ENCODE results near the gene ADPGK.

- TF ChIP-seq, protein P1, sequence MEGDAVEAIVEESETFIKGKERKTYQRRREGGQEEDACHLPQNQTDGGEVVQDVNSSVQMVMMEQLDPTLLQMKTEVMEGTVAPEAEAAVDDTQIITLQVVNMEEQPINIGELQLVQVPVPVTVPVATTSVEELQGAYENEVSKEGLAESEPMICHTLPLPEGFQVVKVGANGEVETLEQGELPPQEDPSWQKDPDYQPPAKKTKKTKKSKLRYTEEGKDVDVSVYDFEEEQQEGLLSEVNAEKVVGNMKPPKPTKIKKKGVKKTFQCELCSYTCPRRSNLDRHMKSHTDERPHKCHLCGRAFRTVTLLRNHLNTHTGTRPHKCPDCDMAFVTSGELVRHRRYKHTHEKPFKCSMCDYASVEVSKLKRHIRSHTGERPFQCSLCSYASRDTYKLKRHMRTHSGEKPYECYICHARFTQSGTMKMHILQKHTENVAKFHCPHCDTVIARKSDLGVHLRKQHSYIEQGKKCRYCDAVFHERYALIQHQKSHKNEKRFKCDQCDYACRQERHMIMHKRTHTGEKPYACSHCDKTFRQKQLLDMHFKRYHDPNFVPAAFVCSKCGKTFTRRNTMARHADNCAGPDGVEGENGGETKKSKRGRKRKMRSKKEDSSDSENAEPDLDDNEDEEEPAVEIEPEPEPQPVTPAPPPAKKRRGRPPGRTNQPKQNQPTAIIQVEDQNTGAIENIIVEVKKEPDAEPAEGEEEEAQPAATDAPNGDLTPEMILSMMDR (IDR thresholded peaks at IDR 0.05), result no peak
- TF ChIP-seq POLR2A (IDR thresholded peaks at IDR 0.05), result no peak
Measured at GRCh38 chr15:72783004-72783639, 436 bp downstream of the ADPGK start.
